ENCODE data around the gene GAA. TPM values are rescaled to one million over a fixed set of nuclear protein-coding genes. Genes with fewer than 3 reads are reported as not detected.

Gene GAA
- polyA plus RNA-seq, 1 of the 3 experiments (the other 2 are of a cell fraction) = 27.3 TPM

GRCh38 chr17:80082403-80083135 is 18.8 kb upstream of the GAA start:
- peak; percentile 29; the same call in 1 of the 2 replicates for TF ChIP-seq REST (IDR thresholded peaks at IDR 0.05; ENCODE audit: low read depth, low read length)
- peak; percentile 90 for TF ChIP-seq RAD21 (IDR thresholded peaks at IDR 0.05; ENCODE audit: low read length)
- TF ChIP-seq SMC3 (IDR thresholded peaks at IDR 0.05; ENCODE audit: low read depth, low read length) = peak; percentile 80
- TF ChIP-seq GABPA (IDR thresholded peaks at IDR 0.05; ENCODE audit: low read depth) = no peak
- TF ChIP-seq FOSL2 (IDR thresholded peaks at IDR 0.05; ENCODE audit: borderline replicate concordance, low read depth) = no peak
- TF ChIP-seq CTCF (IDR thresholded peaks at IDR 0.05) = peak; percentile 90
- no peak for TF ChIP-seq MEF2A (IDR thresholded peaks at IDR 0.05; ENCODE audit: borderline replicate concordance, low read depth)
- peak; percentile 29; the same call in 1 of the 2 replicates for TF ChIP-seq MAX (IDR thresholded peaks at IDR 0.05; ENCODE audit: low read depth)
- peak; percentile 94 for DNase-seq
- POLR2A ChIA-PET = interaction anchor here (0.9 kb wide), 1 partner anchor 19 kb away, joined by 3 read pairs; the partner anchor contains the start of gene GAA

More at GRCh38 chr17:80082403-80083135, 18.8 kb upstream of the GAA start:
- Histone ChIP-seq H3K36me3 (replicated peaks in 1 of 2; ENCODE audit: control insufficient read depth in 1 of 2, insufficient read depth in 2 of 2, low read length in 1 of 2) (no peaks in the 10 kb centered on the region), H3K4me3 (ENCODE audit: low read depth in 2 of 2, low read length in 1 of 2) (no peak overlapping the region; a peak in 1 of 4 replicates), H3K27me3 (ENCODE audit: insufficient read depth) (no peaks in the 10 kb centered on the region), H3K9ac (no peak overlapping the region), H3K9me3 (no peaks in the 10 kb centered on the region), H3K27ac (ENCODE audit: low read depth in 2 of 2, low read length in 1 of 2) (no peak overlapping the region), H3K4me1 (ENCODE audit: control insufficient read depth in 1 of 2, insufficient read depth in 2 of 2, low read depth in 1 of 2, low read length in 1 of 2) (peaks cover 0 to 6% of the 10 kb centered on the region in 2 experiments; a peak in 1 of 4 replicates), H3F3A (replicated peaks; ENCODE audit: insufficient read depth) (no peaks in the 10 kb centered on the region), H2AFZ (ENCODE audit: low read depth) (peak overlapping the region; percentile 30; the same call in 1 of the 2 replicates), H3K79me2 (ENCODE audit: insufficient read depth) (no peaks in the 10 kb centered on the region), H3K9me2 (no peaks in the 10 kb centered on the region), H3K4me2 (no peak overlapping the region), H4K20me1 (ENCODE audit: insufficient read depth) (no peaks in the 10 kb centered on the region)
- 30% methylated on average over 20 of the region's 20 CpGs for WGBS (ENCODE audit: low lambda C conversion rate)
- CTCF ChIA-PET = interaction anchor here (0.6 to 4.7 kb wide), 76 partner anchors 8 to 345 kb away, joined by 3 to 86 read pairs (median 4); partner anchors contain the start of genes EIF4A3, ENDOV and GAA
